ENCODE data around the gene GNAI2. TPM values are rescaled to one million over a fixed set of nuclear protein-coding genes. Genes with fewer than 3 reads are reported as not detected.

GNAI2 gene
- polyA plus RNA-seq, 3 donors, result 914 to 1,492 (median 1,165) TPM

DNA sequence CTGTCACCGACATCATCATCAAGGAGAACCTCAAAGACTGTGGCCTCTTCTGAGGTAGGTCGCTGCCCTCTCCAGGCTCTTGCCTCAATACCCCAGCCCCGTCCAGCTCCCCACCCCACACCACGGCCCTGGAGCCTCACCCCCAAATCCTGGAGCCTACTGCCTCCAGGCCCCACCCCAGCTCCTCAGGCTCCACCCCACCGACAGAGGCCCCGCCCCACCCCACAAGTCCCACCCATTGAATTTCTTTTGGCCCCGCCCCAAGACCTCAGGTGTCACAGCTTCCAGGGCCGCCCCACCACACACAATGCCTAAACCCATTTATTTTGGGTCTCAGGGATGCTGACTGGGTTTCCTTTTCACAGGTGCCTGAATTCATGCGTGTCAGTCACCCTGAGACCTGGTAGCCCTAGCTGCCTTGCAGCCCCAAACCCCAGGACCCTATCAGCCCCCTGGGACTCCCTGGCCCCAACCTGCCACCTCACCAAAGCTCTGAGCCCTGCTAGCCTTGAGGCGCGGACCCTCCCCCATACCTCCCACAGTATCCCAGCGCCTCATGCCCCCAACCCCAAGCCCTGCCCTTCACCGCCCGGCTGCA lies 41.0 kb upstream of the GNAI2 start:
- peaks cover 15 to 40% of the 10 kb centered on the region in 2 donors for H3K27me3 ChIP-seq (ENCODE audit: control insufficient read depth in 2 of 2, insufficient read depth in 2 of 2, low read length in 2 of 2)
- peaks cover 0 to 10% of the 10 kb centered on the region in 2 donors for H3K9me3 ChIP-seq (replicated peaks in 1 of 2; ENCODE audit: control insufficient read depth in 1 of 2, insufficient read depth in 1 of 2, low read length in 2 of 2)
- peak overlapping the region; percentile 33 for H3K4me2 ChIP-seq (replicated peaks; ENCODE audit: extremely low read depth, low read length, poor library complexity, severe bottlenecking)
- H3K36me3 ChIP-seq (replicated peaks in 1 of 2; ENCODE audit: control insufficient read depth in 1 of 2, insufficient read depth in 2 of 2, low read length in 2 of 2), result no peaks in the 10 kb centered on the region
- H3K9me3 Mint-ChIP-seq, result peaks cover 0 to 11% (median 5%) of the 10 kb centered on the region in 7 donors
- peak overlapping the region in 1 of 3 experiments; percentile 28 for H3K4me3 ChIP-seq (replicated peaks in 1 of 3; ENCODE audit: low read depth in 2 of 3, low read length in 3 of 3)
- no peaks in the 10 kb centered on the region for H3K79me2 ChIP-seq (ENCODE audit: insufficient read depth, low read length)
- H3K4me1 Mint-ChIP-seq, result peaks cover 27% of the 10 kb centered on the region
- 64% methylated on average over 12 of the region's 14 CpGs for WGBS (ENCODE audit: insufficient coverage)
- H3K4me3 Mint-ChIP-seq, result peak overlapping the region in 1 of 2 donors; percentile 85
- no peaks in the 10 kb centered on the region for H4K20me1 ChIP-seq (ENCODE audit: insufficient read depth, low read length)
- DNase-seq, result no peak
- TF ChIP-seq, protein P1, sequence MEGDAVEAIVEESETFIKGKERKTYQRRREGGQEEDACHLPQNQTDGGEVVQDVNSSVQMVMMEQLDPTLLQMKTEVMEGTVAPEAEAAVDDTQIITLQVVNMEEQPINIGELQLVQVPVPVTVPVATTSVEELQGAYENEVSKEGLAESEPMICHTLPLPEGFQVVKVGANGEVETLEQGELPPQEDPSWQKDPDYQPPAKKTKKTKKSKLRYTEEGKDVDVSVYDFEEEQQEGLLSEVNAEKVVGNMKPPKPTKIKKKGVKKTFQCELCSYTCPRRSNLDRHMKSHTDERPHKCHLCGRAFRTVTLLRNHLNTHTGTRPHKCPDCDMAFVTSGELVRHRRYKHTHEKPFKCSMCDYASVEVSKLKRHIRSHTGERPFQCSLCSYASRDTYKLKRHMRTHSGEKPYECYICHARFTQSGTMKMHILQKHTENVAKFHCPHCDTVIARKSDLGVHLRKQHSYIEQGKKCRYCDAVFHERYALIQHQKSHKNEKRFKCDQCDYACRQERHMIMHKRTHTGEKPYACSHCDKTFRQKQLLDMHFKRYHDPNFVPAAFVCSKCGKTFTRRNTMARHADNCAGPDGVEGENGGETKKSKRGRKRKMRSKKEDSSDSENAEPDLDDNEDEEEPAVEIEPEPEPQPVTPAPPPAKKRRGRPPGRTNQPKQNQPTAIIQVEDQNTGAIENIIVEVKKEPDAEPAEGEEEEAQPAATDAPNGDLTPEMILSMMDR (IDR thresholded peaks at IDR 0.05), result no peak
- no peak overlapping the region for H3K27ac ChIP-seq (ENCODE audit: low read depth in 1 of 2, low read length in 2 of 2)
- peaks cover 25 to 37% of the 10 kb centered on the region in 2 donors for H3K4me1 ChIP-seq (ENCODE audit: control insufficient read depth in 1 of 2, insufficient read depth in 2 of 2, low read length in 2 of 2)
- peak overlapping the region in 2 of 7 donors; percentile 54 to 63 for H3K27ac Mint-ChIP-seq
- intact Hi-C loops (cut with micrococcal nuclease), result no loop called here
- no peak overlapping the region for H3K9ac ChIP-seq (ENCODE audit: insufficient read depth, low read length, poor library complexity, severe bottlenecking)
- no peak overlapping the region for H2AFZ ChIP-seq (ENCODE audit: insufficient read depth, low read depth, low read length, poor library complexity, severe bottlenecking)
- H3K27me3 Mint-ChIP-seq (ENCODE audit: low read depth in 3 of 3), result peaks cover 47 to 57% (median 51%) of the 10 kb centered on the region in 3 donors
- H3K36me3 Mint-ChIP-seq, result no peaks in the 10 kb centered on the region

DNA sequence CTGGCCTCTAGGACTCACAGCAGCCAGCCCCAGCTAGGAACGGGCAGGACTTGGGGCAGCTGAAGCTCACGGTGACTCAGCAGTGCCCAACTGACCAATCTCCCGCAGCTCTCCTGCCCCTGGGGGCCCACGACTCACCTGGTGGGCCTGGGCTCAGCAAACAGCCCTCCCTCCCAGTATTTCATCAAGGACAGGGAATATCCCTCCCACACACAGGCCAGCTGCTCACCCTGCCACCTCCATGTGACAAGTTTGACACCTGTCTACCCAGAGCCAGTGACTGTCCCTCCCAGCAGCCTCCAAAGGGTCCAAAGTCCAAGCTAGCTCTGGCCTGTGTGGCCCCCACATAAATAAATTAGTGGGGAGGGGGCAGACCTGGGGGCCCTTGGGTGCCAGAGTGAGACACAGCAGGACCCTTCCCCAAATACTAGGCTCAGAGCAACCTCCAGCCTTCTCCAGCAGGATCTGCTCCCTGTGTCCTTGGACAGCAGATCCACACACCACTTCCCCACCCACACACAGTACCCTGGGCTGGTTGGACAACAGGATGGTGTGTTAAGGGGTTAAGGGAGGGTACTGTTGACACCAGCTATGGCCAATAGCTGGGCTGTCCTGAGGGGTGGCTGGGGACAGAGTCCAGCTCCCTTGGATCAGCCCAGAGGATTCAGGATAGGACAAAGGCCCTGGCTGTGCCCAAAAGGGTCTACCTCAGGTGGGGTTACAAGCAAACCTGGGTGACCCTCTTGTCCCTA lies 40.3 kb upstream of the GNAI2 start:
- Mint-ChIP-seq H3K27me3 (ENCODE audit: low read depth in 3 of 3) (peaks cover 48 to 58% (median 51%) of the 10 kb centered on the region in 3 donors), H3K27ac (peak overlapping the region in 1 of 7 donors; percentile 54), H3K4me3 (peak overlapping the region in 1 of 2 donors; percentile 51), H3K9me3 (peaks cover 0 to 11% (median 5%) of the 10 kb centered on the region in 7 donors), H3K36me3 (no peaks in the 10 kb centered on the region), H3K4me1 (peaks cover 22% of the 10 kb centered on the region)
- no peak for DNase-seq
- Histone ChIP-seq H3K9ac (ENCODE audit: insufficient read depth, low read length, poor library complexity, severe bottlenecking) (no peak overlapping the region), H3K9me3 (replicated peaks in 1 of 2; ENCODE audit: control insufficient read depth in 1 of 2, insufficient read depth in 1 of 2, low read length in 2 of 2) (peaks cover 0 to 10% of the 10 kb centered on the region in 2 donors), H2AFZ (ENCODE audit: insufficient read depth, low read depth, low read length, poor library complexity, severe bottlenecking) (no peak overlapping the region), H3K27me3 (ENCODE audit: control insufficient read depth in 2 of 2, insufficient read depth in 2 of 2, low read length in 2 of 2) (peaks cover 15 to 40% of the 10 kb centered on the region in 2 donors), H3K79me2 (ENCODE audit: insufficient read depth, low read length) (no peaks in the 10 kb centered on the region), H3K4me2 (replicated peaks; ENCODE audit: extremely low read depth, low read length, poor library complexity, severe bottlenecking) (no peak overlapping the region), H3K27ac (ENCODE audit: low read depth in 1 of 2, low read length in 2 of 2) (no peak overlapping the region), H3K36me3 (replicated peaks in 1 of 2; ENCODE audit: control insufficient read depth in 1 of 2, insufficient read depth in 2 of 2, low read length in 2 of 2) (no peaks in the 10 kb centered on the region), H3K4me1 (ENCODE audit: control insufficient read depth in 1 of 2, insufficient read depth in 2 of 2, low read length in 2 of 2) (peaks cover 19 to 30% of the 10 kb centered on the region in 2 donors), H3K4me3 (replicated peaks in 1 of 3; ENCODE audit: low read depth in 2 of 3, low read length in 3 of 3) (no peak overlapping the region), H4K20me1 (ENCODE audit: insufficient read depth, low read length) (no peaks in the 10 kb centered on the region)
- WGBS (ENCODE audit: insufficient coverage), result 73% methylated on average over 4 of the region's 4 CpGs
- TF ChIP-seq, protein P1 (IDR thresholded peaks at IDR 0.05), result no peak
- intact Hi-C loops (cut with micrococcal nuclease), result loop anchor here in 1 of 2 donors (2.0 kb wide), 1 partner anchor 31 kb away; no protein-coding TSS in a partner anchor
